NB4 (cell line): Measurements from ENCODE around the gene RPP30.

Experiments
- CTCF ChIP-seq: IDR thresholded peaks from one replicate; pipeline ENCODE4 v1.5.1; 2012; ENCODE audit warnings: low read depth, low read length
- POLR2A ChIP-seq: IDR thresholded peaks from 2 replicates; pipeline ENCODE4 v1.6.1; 2011; ENCODE audit warnings: mild to moderate bottlenecking; ENCODE audit not compliant: insufficient read length; ENCODE audit errors: extremely low read depth

DNA sequence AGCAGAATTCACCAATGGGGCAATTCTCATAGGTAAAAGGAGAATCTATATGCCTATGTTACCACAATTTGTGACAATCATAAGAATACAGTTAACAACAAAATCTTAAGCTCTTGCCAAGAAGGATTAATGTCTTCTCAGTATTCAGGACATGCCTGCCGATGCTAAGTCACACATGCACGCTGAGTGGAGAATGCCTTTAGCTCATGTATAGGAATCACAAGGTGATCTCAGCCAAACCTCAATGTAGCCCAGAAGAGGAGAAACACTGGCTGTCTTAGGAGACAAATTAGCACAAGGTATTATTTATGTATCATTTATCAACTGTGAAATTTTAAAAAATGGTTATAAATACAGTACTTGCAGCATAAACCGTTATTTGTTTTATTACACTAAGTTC, 16.6 kb upstream of the RPP30 start:
- no peak for TF ChIP-seq CTCF
- no peak for TF ChIP-seq POLR2A
